Left hindlimb (tissue), 1 donor: Measurements from ENCODE around the gene CD276.

Source experiments
- DNase-seq: peaks from one replicate; pipeline ENCODE4 v3.0.0-alpha.2; 2018

CD276 gene

DNA sequence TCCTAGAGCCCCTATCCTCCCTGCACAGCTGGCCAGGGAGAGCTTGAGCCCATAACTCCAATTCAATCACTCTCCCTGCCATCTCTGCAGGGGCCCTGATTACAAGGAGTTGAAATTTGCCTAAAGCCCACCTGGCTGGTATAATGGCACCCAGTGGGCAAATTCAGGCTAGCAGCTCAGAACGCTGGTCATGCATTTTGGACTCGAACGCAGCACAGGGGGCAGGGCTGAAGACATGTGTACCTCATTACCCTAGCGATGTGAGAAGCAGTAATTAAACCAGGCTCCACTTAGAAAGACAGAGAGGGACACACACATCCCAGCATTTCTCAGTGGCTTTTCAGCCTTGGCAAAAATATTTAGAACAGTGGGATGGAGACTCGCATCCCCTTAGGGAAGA lies 65.8 kb downstream of the CD276 start:
- DNase-seq: no peak

DNA sequence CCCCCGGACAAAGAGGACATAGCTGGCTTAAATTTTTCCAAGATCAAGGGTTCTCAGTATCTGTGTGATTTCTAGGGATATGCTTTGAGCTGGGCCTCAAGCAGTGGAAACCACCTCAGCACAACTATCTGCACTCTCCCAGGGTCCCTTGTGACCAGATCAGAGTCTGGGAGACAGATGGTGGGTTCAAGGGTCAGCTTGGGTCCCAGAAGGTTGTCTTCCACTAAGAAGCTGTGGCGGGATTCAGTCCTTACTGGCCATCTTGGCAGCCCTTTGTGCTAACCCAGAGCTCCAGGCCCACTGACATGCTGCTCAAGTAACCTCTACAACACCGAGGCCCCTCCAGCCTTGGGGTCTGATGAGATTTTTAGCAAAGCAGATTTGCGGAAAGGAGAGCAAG lies 66.3 kb downstream of the CD276 start:
- no peak for DNase-seq

DNA sequence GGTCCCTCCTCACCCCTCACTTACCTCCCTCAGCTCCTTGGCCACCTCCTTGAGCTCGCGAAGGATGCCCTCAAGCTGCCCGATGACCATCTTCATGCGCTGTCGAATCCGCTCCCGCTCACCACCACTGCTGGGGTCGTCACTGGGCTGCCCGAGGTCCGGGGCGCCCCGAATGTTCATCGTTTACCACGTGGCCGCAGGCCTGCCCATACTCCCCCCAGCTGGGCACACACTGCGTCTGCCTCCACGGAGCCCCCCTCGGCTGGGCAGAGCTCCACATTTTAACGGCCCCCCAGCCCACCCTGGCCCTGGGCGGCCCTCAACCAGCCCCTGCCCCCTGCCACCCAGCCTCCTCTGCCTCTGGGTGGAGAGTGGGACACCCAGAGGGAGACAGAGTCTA lies 66.8 kb downstream of the CD276 start:
- no peak for DNase-seq

DNA sequence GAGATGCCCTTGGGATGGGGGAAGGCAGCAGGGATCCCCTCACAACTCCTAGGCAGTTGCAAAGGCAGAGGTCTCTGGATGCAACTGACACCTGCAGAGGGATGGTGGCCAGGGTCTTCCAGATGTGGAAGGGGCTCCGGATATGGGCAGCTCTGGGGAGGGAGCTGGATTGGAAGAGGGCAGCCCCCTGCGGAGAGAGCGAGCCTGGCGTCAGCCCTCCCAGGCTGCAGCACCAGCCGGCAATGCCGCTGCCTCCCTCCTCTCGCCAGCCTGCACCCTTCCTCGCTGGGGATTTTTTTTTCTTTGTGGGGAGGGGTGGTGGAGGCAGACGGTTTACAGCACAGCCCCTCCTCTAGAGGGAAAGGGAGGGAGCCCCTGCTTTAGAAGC lies 67.3 kb downstream of the CD276 start:
- DNase-seq: no peak

DNA sequence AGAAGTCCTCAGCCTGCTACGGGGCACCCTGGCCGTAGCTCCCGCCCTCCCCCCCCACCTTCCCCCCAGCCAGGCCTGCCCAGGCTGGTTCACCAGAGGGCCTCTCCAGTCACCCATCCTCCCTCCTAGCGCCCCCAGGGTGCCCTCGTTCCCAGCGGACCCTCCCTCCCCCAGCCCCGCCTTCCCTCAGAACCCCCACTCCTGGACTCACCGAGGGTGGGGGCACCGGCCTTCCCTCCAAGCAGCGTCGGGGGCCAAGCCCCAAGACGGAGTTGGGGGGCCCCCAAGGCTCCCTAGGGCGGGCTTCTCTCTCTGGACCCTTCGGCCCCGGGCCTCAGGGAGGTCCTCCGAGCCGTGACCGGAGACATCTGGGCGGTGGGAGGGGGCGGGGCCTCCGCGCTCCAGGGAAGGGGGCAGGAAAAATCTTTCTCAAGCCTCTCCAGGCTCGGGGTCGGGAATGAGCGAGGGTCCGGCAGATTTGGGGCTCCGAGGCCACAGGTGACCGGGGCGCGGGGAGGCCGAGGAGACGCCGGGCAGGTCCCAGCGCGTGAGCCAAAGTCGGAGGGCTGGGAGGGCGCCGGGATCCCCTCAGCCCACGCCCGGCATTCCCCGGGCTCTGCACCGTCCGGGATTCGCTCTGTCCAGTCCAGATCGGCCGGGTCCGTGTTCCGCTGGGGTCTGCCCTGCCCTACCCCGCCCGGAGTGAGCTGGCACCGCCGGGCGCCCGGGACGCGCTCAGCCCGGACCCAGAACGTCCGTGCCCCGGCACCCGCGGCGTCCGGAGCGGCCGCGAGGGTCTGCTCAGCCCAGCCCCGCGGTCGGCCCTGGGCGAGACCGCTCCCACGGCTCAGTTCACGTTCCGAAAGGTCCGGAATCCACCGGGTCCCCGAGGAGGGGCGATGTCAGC lies 68.0 kb downstream of the CD276 start:
- no peak for DNase-seq

DNA sequence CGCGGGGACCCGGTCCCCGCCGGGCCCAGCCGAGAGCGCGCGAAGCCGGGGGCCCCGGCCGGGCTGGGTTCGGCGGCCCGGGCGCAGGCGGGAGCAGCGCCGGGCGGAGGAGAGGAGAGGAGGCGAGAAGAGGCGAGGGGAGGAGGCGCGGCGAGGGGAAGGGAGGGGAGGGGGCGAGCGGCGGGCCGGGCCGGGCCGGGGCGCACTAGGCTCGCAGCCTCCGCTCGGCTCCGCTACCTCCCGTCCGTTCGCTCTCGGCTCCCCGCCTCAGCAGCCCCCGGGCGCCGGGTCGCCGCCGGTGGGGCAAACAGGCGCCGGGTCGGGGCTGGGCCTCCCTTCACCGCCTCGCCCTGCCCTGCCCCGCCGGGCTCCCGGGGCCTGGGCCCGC lies 68.6 kb downstream of the CD276 start:
- peak; percentile 51 for DNase-seq

DNA sequence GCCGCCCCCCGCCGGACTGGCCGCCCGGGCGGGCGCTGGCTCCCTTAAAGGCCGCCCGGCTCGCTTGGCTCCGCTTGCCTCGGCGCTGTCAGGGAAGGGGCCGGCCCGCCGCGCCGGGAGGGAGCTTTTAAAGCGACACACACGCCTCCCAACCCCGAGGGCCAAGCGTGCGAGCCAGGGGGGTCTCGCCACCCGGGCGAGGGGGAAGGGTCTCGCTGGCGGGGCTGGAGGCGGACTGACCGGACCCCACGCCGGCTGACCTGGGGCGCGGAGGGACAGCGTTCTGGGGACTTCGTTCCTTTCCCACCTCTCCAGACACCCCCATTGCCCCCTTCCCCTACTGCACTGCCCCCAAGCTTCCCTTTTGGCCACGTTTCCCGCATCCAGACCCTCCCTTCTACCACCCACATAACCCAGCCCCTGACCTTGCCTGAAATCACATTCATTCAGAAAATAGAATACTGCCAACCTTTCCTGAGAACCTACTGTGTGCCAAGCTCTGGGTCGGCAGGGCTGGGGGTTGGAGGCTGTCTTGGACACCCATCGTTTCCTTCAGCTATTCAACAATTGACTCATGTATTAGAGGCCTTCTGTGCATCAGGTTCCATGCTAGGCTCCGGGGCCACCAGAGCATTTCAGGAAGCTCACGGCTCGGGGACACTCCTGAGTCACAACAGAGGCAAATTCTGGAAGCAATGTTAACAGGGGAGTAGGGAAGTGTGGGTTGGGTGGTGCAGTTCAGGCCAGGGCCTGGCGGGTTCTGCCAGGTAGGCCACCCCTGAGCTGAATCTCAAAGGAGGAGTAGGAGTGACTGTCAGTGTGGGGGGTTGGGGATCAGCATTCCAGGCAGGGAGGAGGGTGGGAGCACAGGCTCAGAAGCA lies 69.3 kb downstream of the CD276 start, which contains the start of gene INSYN1:
TSS of gene INSYN1 (minus strand) at position 102 of the 881 bp plus-strand sequence. CDS start 2,221 bp downstream, outside the sequence.
- peak; percentile 64 for DNase-seq

DNA sequence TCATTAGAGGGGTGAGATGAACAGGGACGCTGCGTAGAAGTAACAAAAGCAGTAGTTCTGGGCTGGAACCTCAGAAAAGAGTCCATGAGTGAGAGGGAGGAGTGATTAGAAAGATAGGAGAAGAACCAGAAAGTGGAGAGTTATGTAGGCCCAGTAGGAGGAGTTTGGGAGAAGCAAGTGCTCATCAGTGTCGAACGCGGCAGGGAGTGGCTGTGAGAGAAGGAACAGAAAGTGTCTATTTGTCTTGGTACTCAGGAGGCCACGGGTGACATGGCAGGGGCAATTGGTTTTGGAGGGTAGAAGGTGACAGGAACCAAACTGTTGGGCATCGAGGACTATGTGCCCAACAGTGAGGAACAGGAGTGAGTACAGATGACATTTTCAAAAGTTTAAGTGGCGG lies 70.3 kb downstream of the CD276 start:
- DNase-seq: no peak

DNA sequence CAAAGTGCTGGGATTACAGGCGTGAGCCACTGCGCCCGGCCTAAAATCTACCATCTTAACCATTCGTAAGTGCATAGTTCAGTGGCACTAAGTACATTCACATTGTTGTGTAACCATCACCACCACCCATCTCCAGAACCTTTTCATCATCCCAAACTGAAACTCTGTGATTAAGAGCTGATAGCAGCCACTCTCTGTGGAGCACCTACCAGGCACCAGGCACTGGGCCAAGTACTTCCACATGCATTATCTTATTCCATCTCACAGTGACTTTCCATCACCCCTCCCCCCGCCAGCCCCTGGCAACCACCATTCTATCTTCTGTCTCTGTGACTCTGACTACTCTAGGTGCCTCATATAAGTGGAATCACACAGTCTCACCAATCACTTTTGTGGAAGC lies 71.3 kb downstream of the CD276 start:
- DNase-seq: no peak

DNA sequence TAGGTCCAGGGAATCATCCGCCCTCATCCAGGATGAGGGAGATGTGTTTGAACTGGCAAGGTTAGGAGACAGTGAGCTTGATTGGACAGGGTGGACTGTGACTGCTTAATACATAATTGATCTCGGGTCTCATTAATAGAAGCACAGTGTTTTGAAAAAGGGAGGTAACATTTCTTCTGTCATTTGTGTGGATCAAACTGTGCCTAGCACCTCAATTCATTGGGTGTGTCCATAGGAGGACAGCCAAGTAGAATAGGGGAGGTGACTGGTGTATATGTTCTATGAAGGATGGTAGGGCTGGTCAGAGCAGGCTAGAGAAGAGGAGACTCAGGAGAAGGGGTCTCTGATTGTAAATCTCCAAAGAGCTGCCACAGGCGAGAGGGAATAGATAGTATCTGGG lies 71.8 kb downstream of the CD276 start:
- DNase-seq: no peak

DNA sequence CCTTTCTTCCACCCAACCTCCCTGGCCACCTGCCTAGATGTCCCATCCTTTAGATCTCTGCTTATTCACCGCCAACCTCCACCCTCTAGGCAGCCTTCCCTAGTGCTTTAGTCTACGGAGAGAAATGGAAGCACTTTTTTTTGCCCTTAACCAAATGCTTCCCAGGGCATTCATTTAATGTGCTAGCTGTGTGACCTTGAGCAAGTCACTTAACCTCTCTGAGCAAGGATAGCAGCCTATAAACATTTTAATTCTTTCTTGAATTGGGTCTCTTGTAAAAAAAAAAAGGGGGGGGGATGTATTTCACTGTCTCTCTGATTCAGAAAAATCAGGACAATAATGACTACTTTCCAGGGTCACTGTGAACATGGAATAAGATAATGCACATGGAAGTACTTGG lies 72.2 kb downstream of the CD276 start:
- no peak for DNase-seq

DNA sequence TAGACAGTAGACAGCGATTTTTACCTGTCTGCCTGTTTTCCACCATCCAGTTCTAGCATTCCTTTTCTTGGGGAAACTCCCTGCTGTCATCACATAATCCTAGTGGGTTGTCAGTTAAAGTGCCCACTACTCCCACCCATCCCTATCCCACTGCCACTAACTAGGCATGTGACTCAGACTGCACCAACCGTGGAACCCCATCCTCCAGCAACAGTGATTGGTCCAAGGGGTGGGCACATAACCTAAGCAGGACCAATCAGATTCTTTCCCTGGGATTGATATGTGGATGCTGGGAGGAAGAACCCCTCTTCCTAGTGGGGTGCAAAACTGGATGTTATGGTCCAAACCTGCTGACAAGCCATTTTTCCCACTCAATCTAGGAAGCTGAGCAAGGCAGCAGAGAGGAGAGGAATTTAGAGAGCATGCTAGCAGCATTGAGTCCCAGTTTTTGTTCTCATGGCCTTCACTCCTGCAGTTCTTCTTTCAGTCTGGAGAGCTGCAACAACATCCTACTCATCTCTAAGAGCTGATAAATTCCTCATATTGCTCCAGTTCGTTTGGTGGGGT lies 72.8 kb downstream of the CD276 start:
- no peak for DNase-seq

DNA sequence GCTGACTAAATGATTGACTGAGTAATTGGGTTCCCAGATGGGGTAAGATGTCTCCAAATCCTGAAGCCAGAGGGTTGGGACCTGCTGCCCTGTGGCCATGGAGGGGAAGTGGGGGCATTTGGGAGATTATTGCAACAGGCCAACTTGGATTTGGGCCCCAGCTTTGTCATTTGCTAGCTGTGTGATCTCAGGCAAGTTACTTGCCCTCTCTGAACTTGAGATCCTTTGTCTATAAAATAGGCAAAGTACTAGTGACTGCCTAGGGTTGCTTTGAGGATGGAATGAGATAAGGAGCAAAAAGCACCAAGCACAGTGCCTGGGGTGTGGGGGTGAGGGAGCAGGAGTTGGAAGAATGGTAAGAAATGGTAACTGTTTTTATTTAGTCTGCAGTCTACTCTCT lies 73.4 kb downstream of the CD276 start:
- DNase-seq: no peak

DNA sequence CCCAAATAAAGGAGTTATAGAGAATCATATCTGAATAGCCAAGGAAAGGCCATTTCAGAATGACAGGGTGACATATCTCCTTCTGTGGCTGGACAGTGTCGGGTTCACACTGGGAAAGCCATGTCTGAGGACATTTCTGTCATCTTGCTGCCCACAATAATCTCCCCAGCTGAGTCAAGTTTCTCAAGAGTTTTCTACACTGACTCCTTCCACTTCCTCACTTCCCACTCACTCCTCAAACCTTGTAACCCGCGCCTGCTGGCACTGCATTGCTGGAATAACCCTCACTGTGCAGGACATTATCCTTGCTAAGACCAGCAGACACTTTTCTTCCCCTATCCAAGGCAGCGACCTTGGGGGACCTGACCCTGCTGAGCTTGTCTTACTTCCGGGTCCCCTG lies 74.3 kb downstream of the CD276 start:
- DNase-seq: no peak

DNA sequence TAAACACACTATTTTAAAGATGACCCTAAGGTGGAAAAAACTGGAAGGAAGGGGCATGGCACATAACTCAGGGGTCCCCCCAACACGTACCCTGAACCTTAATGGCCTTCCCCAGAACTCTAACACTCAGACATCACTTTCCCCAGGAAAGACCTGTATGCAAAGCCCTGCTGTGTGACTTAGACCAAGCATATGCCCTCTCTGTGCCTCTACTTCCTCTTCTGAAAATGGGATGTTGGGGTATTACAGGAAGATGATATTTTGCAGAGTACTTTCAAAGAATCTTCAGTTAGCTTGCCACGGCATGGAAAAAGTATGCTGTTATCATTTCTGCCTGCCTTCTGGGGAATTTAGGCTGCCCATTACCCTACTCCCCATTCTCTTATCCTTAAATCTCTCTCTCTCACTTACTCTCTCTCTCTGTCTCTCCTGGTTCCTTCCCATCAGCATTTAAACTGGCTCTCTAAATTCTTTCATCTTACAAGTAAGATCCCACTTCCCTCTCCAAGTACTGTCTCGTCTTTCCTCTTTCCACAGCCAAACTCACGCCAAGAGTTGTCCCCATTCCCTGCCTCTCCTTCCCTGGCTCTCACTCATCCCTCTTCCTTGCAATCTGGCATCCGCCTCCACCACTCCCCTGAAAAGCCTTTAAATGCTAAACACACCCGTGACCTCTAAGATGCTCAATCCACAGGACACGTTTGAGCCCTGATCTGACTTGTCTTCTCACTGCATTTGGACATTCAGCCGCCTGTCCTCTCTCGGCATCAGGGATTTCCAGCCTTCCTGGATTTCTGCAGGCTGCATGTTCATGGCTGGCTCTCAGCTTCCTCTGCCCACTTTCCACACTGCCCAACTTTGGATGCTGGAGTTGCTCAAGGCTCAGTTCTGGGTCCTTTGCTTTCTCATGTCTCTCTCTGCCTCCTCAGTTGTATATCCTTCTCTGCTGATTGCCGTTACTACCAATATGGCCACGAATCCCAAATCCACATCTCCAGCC lies 76.4 kb downstream of the CD276 start:
- no peak for DNase-seq

DNA sequence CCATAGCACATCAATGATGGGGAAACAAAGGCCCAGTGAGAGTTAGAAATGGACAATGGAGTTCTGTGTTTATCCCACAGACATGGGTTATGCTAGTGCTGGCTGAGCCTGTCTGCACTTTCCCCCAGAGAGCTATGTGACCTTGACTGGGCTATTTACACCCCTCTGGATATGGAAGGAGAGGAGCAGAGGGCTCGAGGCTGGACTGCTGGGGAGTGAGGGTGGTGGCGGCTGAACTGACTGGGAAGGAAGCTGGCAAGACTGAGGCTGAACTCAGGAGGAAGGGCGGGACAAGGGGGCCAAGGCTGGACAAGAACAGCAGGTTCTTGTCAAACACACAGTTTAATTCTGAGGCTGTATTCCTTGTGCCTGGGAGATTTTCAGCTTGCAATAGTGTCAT lies 79.7 kb downstream of the CD276 start:
- no peak for DNase-seq
